GM23338 (cell line): ENCODE results near the gene USP6NL. TPM values are rescaled to one million over a fixed set of nuclear protein-coding genes. Genes with fewer than 3 reads are reported as not detected.

Experiments used
- ATAC-seq: fragments of 200-7000 bp; cut with Tn5 transposase; 3 replicates; pipeline ENCODE4 v1.9.1; 2020
- DNase-seq: peaks from one replicate; pipeline ENCODE4 v3.0.0-alpha.2; 2015; ENCODE audit warnings: low spot score
- H2AFZ ChIP-seq: fragments of 200-600 bp; sonication (generic); 2 replicates; pipeline ENCODE4 v1.8.0; 2016; ENCODE audit warnings: antibody characterized with exemption, mild to moderate bottlenecking, moderate library complexity
- H3F3A ChIP-seq: fragments of 200-600 bp; sonication (generic); replicated peaks from 2 replicates; pipeline ENCODE4 v1.8.0; 2017; ENCODE audit warnings: antibody characterized with exemption, mixed run types, low read depth
- H3K27ac ChIP-seq: fragments of 200-600 bp; sonication (generic); 2 replicates; pipeline ENCODE4 v1.6.1; 2016; ENCODE audit warnings: low read depth
- H3K27me3 ChIP-seq: fragments of 200-600 bp; sonication (generic); 2 replicates; pipeline ENCODE4 v1.8.0; 2016; ENCODE audit warnings: mild to moderate bottlenecking, mixed run types, moderate library complexity; ENCODE audit not compliant: insufficient read depth
- H3K36me3 ChIP-seq: fragments of 200-600 bp; sonication (generic); 2 replicates; pipeline ENCODE4 v1.8.0; 2016; ENCODE audit warnings: mild to moderate bottlenecking; ENCODE audit not compliant: insufficient read depth
- H3K4me1 ChIP-seq: fragments of 200-600 bp; sonication (generic); 2 replicates; pipeline ENCODE4 v1.8.0; 2016; ENCODE audit warnings: mild to moderate bottlenecking, moderate library complexity; ENCODE audit not compliant: insufficient read depth
- H3K4me2 ChIP-seq: fragments of 200-600 bp; sonication (generic); 2 replicates; pipeline ENCODE4 v1.7.1; 2017; ENCODE audit warnings: mixed run types
- H3K4me3 ChIP-seq: fragments of 200-600 bp; sonication (generic); 2 replicates; pipeline ENCODE4 v1.6.1; 2016; ENCODE audit warnings: mixed run types
- H3K79me2 ChIP-seq: fragments of 200-600 bp; sonication (generic); replicated peaks from 2 replicates; pipeline ENCODE4 v1.8.0; 2017; ENCODE audit warnings: mild to moderate bottlenecking; ENCODE audit not compliant: insufficient read depth
- H3K9me2 ChIP-seq: fragments of 200-600 bp; sonication (generic); 2 replicates; pipeline ENCODE4 v1.8.0; 2017; ENCODE audit not compliant: insufficient read depth
- H4K20me1 ChIP-seq: fragments of 200-600 bp; sonication (generic); replicated peaks from 2 replicates; pipeline ENCODE4 v1.8.0; 2017; ENCODE audit warnings: mild to moderate bottlenecking; ENCODE audit not compliant: insufficient read depth
- H3K27ac Mint-ChIP-seq: 2 replicates; pipeline ENCODE4 v1.8.0; 2020; ENCODE audit warnings: inconsistent platforms, mild to moderate bottlenecking, moderate library complexity, mixed read lengths
- H3K27me3 Mint-ChIP-seq: 3 replicates; pipeline ENCODE4 v1.8.0; 2022; ENCODE audit warnings: low read depth, mild to moderate bottlenecking, moderate library complexity, mixed read lengths, inconsistent platforms; ENCODE audit not compliant: insufficient read depth, poor library complexity
- H3K36me3 Mint-ChIP-seq: 3 replicates; pipeline ENCODE4 v1.8.0; 2021; ENCODE audit warnings: low read depth, mild to moderate bottlenecking, inconsistent platforms, moderate library complexity, mixed read lengths
- H3K4me1 Mint-ChIP-seq: 3 replicates; pipeline ENCODE4 v1.8.0; 2020; ENCODE audit warnings: mild to moderate bottlenecking, inconsistent platforms, mixed read lengths
- H3K4me3 Mint-ChIP-seq: 3 replicates; pipeline ENCODE4 v1.8.0; 2021; ENCODE audit warnings: moderate library complexity, mild to moderate bottlenecking, inconsistent platforms, mixed read lengths
- H3K9me3 Mint-ChIP-seq: 3 replicates; pipeline ENCODE4 v1.8.0; 2020; ENCODE audit warnings: moderate library complexity, mild to moderate bottlenecking, inconsistent platforms, mixed read lengths
- CREB1 ChIP-seq: fragments of 250-450 bp; sonication (Bioruptor Pico); IDR thresholded peaks from 2 replicates; pipeline ENCODE4 v1.5.0; 2020; ENCODE audit warnings: low read depth, mild to moderate bottlenecking, moderate library complexity
- ETS1 ChIP-seq: IDR thresholded peaks from 2 replicates; pipeline ENCODE4 v1.6.1; 2016; ENCODE audit warnings: antibody characterized with exemption
- EZH2 ChIP-seq: fragments of 200-600 bp; sonication (generic); IDR thresholded peaks from one replicate; pipeline ENCODE4 v1.8.0; 2017; ENCODE audit warnings: antibody characterized with exemption, mild to moderate bottlenecking, low read depth; ENCODE audit not compliant: unreplicated experiment
- EZH2phosphoT487 ChIP-seq: fragments of 200-600 bp; sonication (generic); IDR thresholded peaks from one replicate; pipeline ENCODE4 v1.8.1; 2018; ENCODE audit warnings: antibody characterized with exemption; ENCODE audit not compliant: unreplicated experiment
- JUNB ChIP-seq: IDR thresholded peaks from one replicate; pipeline ENCODE4 v1.6.1; 2016; ENCODE audit warnings: antibody characterized with exemption; ENCODE audit not compliant: unreplicated experiment
- NANOG ChIP-seq: IDR thresholded peaks from 2 replicates; pipeline ENCODE4 v1.6.1; 2016; ENCODE audit warnings: antibody characterized with exemption, borderline replicate concordance
- POLR2AphosphoS5 ChIP-seq: IDR thresholded peaks from 2 replicates; pipeline ENCODE4 v1.6.1; 2016; ENCODE audit warnings: antibody characterized with exemption, low read depth
- REST ChIP-seq: IDR thresholded peaks from one replicate; pipeline ENCODE4 v1.6.1; 2018; ENCODE audit warnings: antibody characterized with exemption; ENCODE audit not compliant: unreplicated experiment
- STAT1 ChIP-seq: IDR thresholded peaks from one replicate; pipeline ENCODE4 v1.6.1; 2016; ENCODE audit warnings: antibody characterized with exemption; ENCODE audit not compliant: unreplicated experiment
- ZNF114 ChIP-seq: fragments of 250-450 bp; sonication (Bioruptor Pico); IDR thresholded peaks from 2 replicates; pipeline ENCODE4 v1.5.0; 2020; ENCODE audit warnings: mild to moderate bottlenecking, moderate library complexity
- ZNF331 ChIP-seq: fragments of 250-450 bp; sonication (Bioruptor Pico); IDR thresholded peaks from 2 replicates; pipeline ENCODE4 v1.5.0; 2020; ENCODE audit warnings: low read depth, mild to moderate bottlenecking, moderate library complexity
- polyA plus RNA-seq: library from polyadenylated mRNA; unstranded; fragments of >200 nt; fragmentation: Nextera tagmentation; extraction: Ambion mirVana; gene quantifications from 2 replicates; pipeline ENCODE4 v1.2.1, GENCODE V29; 2016
- total RNA-seq: library from RNA; depleted of rRNA; stranded (reverse); fragments of >200 nt; shearing (Covaris generic); gene quantifications from 2 replicates; pipeline ENCODE4 v1.2.3, GENCODE V29; 2014
- TF ChIP-seq, protein P1 (sequence below), 2 experiments: fragments of 200-600 bp in 1 of 2; sonication (generic) in 1 of 2; conservative IDR thresholded peaks; 2 replicates each; pipeline versions ENCODE4 v1.5.1 to v1.6.1; 2016 to 2017; ENCODE audit warnings: antibody characterized with exemption in 2 of 2, low read depth in 2 of 2, mild to moderate bottlenecking in 2 of 2, moderate library complexity in 1 of 2
- TF ChIP-seq, protein P2 (sequence below): fragments of 250-450 bp; sonication (Bioruptor Pico); IDR thresholded peaks from 2 replicates; pipeline ENCODE4 v1.5.0; 2020; ENCODE audit warnings: mild to moderate bottlenecking, moderate library complexity

Gene USP6NL
- total and polyA plus RNA-seq, 2 experiments from 2014 or later, result 8.1 to 29.7 TPM

- Histone ChIP-seq H3K9me2 (no peaks in the 10 kb centered on the region), H3K4me1 (peaks cover 4% of the 10 kb centered on the region; the same call in 1 of the 2 replicates), H3K36me3 (no peaks in the 10 kb centered on the region), H3K27me3 (no peaks in the 10 kb centered on the region), H3K27ac (no peak overlapping the region), H4K20me1 (peaks cover 24% of the 10 kb centered on the region), H3K79me2 (peaks cover 98% of the 10 kb centered on the region), H2AFZ (no peak overlapping the region), H3F3A (no peaks in the 10 kb centered on the region), H3K4me2 (no peak overlapping the region), H3K4me3 (no peak overlapping the region)
- Mint-ChIP-seq H3K4me3 (no peak overlapping the region), H3K36me3 (peaks cover 16% of the 10 kb centered on the region; the same call in 2 of the 3 replicates), H3K9me3 (peaks cover 3% of the 10 kb centered on the region; the same call in 2 of the 3 replicates), H3K27ac (no peak overlapping the region), H3K4me1 (peaks cover 12% of the 10 kb centered on the region), H3K27me3 (no peaks in the 10 kb centered on the region)
- TF ChIP-seq REST (no peak), ZNF114 (no peak), CREB1 (no peak), STAT1 (no peak), EZH2phosphoT487 (no peak), JUNB (no peak), ZNF331 (CRISPR knock-in tag) (no peak), NANOG (no peak), EZH2 (no peak), POLR2AphosphoS5 (no peak), ETS1 (no peak)
- TF ChIP-seq, protein P1, sequence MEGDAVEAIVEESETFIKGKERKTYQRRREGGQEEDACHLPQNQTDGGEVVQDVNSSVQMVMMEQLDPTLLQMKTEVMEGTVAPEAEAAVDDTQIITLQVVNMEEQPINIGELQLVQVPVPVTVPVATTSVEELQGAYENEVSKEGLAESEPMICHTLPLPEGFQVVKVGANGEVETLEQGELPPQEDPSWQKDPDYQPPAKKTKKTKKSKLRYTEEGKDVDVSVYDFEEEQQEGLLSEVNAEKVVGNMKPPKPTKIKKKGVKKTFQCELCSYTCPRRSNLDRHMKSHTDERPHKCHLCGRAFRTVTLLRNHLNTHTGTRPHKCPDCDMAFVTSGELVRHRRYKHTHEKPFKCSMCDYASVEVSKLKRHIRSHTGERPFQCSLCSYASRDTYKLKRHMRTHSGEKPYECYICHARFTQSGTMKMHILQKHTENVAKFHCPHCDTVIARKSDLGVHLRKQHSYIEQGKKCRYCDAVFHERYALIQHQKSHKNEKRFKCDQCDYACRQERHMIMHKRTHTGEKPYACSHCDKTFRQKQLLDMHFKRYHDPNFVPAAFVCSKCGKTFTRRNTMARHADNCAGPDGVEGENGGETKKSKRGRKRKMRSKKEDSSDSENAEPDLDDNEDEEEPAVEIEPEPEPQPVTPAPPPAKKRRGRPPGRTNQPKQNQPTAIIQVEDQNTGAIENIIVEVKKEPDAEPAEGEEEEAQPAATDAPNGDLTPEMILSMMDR (conservative IDR thresholded peaks at IDR 0.05; ENCODE audit: low read depth in 2 of 2), result no peak
- TF ChIP-seq, protein P2, sequence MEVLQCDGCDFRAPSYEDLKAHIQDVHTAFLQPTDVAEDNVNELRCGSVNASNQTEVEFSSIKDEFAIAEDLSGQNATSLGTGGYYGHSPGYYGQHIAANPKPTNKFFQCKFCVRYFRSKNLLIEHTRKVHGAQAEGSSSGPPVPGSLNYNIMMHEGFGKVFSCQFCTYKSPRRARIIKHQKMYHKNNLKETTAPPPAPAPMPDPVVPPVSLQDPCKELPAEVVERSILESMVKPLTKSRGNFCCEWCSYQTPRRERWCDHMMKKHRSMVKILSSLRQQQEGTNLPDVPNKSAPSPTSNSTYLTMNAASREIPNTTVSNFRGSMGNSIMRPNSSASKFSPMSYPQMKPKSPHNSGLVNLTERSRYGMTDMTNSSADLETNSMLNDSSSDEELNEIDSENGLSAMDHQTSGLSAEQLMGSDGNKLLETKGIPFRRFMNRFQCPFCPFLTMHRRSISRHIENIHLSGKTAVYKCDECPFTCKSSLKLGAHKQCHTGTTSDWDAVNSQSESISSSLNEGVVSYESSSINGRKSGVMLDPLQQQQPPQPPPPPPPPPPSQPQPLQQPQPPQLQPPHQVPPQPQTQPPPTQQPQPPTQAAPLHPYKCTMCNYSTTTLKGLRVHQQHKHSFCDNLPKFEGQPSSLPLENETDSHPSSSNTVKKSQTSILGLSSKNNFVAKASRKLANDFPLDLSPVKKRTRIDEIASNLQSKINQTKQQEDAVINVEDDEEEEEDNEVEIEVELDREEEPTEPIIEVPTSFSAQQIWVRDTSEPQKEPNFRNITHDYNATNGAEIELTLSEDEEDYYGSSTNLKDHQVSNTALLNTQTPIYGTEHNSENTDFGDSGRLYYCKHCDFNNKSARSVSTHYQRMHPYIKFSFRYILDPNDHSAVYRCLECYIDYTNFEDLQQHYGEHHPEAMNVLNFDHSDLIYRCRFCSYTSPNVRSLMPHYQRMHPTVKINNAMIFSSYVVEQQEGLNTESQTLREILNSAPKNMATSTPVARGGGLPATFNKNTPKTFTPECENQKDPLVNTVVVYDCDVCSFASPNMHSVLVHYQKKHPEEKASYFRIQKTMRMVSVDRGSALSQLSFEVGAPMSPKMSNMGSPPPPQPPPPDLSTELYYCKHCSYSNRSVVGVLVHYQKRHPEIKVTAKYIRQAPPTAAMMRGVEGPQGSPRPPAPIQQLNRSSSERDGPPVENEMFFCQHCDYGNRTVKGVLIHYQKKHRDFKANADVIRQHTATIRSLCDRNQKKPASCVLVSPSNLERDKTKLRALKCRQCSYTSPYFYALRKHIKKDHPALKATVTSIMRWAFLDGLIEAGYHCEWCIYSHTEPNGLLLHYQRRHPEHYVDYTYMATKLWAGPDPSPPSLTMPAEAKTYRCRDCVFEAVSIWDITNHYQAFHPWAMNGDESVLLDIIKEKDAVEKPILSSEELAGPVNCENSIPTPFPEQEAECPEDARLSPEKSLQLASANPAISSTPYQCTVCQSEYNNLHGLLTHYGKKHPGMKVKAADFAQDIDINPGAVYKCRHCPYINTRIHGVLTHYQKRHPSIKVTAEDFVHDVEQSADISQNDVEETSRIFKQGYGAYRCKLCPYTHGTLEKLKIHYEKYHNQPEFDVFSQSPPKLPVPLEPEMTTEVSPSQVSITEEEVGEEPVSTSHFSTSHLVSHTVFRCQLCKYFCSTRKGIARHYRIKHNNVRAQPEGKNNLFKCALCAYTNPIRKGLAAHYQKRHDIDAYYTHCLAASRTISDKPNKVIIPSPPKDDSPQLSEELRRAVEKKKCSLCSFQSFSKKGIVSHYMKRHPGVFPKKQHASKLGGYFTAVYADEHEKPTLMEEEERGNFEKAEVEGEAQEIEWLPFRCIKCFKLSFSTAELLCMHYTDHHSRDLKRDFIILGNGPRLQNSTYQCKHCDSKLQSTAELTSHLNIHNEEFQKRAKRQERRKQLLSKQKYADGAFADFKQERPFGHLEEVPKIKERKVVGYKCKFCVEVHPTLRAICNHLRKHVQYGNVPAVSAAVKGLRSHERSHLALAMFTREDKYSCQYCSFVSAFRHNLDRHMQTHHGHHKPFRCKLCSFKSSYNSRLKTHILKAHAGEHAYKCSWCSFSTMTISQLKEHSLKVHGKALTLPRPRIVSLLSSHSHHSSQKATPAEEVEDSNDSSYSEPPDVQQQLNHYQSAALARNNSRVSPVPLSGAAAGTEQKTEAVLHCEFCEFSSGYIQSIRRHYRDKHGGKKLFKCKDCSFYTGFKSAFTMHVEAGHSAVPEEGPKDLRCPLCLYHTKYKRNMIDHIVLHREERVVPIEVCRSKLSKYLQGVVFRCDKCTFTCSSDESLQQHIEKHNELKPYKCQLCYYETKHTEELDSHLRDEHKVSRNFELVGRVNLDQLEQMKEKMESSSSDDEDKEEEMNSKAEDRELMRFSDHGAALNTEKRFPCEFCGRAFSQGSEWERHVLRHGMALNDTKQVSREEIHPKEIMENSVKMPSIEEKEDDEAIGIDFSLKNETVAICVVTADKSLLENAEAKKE (CRISPR knock-in tag), result no peak
- no peak for ATAC-seq
- no peak for DNase-seq
Measured at GRCh38 chr10:11560076-11560709, 51.3 kb downstream of the USP6NL start.
